GM12892 (cell line): Measurements from ENCODE around the gene MED13L.

Source experiments
- POLR2A ChIP-seq: IDR thresholded peaks from 2 replicates; pipeline ENCODE4 v1.6.1; 2011; ENCODE audit warnings: low read depth, low read length, control low read depth
- POLR2AphosphoS5 ChIP-seq: IDR thresholded peaks from 2 replicates; pipeline ENCODE4 v1.6.1; 2011; ENCODE audit warnings: low read depth, low read length, control low read depth
- TAF1 ChIP-seq: IDR thresholded peaks from 2 replicates; pipeline ENCODE4 v1.6.1; 2011; ENCODE audit warnings: low read depth, mild to moderate bottlenecking, control low read depth, low read length, borderline replicate concordance

GRCh38 chr12:116150001-116150400 is 127.5 kb downstream of the MED13L start:
- TF ChIP-seq POLR2AphosphoS5, result no peak
- TF ChIP-seq POLR2A, result no peak
- no peak for TF ChIP-seq TAF1
